AG08396 (cell line): ENCODE data around the gene BRME1.
"Not testable (repeated sequence)": the region's sequence is repeated elsewhere in the genome, so short reads cannot be mapped to it uniquely, and the experiment has no call there.

ENCODE experiments used
- DNase-seq: peaks from one replicate; pipeline ENCODE4 v3.0.0; 2012; ENCODE audit warnings: low spot score, mixed read lengths

Gene BRME1

DNA sequence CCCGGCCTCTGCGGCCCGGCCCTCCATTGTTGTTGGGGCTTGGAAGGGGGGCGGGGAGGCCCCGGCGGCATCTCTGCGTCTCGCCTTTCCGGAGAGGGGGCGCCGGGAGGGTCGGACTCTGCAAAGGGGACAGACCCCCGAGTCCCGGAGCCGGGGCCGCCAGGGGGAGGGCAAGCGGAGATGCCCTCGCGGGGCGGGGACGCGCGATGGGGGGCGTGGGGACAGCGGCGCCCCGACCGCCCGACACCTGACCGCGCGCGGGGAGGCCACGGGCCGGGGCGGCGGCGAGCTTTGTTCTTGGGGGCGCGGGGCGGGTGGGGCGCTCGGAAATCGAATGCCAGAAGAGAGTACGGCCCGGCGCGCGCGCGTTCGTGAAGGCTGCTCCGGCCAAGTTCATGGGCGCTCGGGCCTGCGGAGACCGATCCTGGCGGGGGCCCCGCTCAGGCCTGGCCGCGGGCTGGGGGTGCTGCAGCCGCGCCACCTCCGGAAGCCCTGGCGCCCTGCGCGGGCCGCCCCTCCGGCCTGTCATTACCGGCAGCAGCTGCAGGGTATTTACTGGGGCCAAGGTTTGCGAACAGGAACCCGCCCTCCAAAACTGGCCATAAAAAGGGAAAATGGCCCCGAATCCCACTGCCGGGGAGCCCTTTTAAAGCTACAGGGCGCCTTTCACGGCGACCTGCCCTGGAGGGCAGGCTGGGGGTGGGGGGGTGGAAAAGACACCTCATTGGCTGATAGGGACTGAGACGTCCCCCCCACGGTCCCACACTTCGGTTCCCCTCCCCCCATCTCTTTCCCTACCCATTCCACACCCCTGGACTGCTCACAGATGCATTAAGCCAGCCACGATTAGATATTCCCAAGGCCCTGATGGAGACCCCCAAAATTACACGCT, 40.1 kb downstream of the BRME1 start:
- DNase-seq = peak; percentile 70

DNA sequence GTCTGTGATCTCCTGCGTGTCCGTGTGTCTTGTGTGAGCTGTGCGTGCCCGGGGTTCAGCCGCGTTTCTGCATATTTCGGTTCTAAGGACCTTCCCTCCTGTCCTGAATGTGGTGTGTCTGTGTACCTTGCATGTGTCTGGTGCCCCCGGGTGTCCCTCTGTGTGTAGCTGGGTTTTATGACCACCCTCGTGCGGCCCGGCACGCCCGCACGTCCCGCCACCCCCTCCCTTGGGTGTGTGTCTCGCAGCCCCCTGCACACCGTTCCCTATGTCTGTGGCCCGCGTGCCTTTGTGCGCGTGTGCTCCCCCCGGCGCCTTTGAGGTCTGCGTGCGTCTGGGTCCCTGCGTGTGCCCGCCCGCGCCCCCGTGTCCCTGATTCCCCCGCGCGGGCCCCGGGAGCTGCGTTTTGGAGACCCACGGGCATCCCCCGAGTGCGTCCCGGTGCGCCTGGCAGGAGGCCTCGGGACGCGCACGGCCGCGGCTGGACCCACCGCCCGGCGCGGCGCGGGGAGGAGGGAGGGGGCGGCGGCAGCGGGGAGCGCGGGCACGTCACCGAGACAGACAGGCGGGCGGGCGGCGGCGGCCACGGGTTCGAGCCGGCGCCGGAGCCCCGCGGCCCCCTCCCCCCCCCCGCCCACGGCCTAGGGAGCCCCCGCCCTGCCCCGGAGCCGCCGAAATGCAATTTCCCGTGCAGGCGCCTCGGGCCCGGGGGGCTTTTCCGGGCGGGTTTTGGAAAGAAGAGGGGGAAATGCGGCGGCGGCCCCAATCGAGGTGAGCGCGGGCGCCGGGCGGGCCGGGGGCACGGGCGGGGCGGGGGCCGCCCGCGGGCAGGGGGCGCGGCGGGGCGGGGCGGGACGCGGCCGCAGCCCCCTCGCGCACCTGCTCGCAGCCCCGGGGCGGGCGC, 41.0 kb downstream of the BRME1 start:
- DNase-seq = peak; percentile 42

DNA sequence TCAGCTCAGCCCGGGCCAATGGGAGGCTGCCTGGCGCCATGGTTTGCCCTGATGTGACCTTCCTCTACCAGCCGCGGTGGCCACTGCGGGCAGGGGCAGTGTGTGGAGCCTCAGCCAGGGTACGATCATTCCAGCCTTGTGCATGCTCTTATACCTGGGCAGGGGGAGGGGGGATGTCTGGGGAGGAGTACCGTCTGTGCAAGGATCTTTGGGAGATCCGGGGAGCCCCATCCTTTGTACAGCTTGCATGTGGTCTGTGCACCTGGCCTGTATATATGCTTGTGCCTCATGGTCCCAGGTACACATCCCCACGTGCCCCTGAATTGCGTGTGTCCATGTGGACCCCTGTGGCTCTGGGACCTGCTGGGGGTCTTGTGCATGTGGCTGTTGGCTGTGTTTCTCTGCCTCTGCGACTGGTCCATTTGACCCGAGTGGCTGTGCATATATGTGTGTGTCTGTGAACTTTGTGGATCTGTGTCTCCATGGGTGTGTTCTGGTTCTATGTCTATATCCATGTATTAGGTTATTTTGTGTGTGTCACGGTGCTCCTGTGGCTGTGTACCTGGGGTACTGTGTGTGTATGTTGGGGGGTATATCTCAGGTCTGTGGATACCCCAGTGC, 41.8 kb downstream of the BRME1 start:
- no peak for DNase-seq

GRCh38 chr19:13861714-13862531, 44.0 kb downstream of the BRME1 start:
- peak; percentile 93 for DNase-seq

DNA sequence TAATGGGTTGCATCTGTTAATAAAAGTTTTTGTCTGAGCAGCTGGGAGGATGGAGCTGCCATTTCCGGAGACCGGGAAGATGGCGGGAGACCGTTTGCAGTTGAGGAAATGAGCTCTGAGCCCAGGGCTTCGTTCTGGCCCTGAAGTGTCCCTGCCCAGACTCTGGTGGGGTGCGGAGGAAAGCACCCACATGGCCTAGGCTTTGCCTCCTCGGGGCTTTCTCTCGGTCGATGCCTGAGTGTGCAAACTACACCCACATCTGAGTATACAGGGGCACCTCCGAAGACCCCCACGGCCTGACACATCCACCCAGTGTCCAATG, 44.6 kb downstream of the BRME1 start:
- DNase-seq = no peak

DNA sequence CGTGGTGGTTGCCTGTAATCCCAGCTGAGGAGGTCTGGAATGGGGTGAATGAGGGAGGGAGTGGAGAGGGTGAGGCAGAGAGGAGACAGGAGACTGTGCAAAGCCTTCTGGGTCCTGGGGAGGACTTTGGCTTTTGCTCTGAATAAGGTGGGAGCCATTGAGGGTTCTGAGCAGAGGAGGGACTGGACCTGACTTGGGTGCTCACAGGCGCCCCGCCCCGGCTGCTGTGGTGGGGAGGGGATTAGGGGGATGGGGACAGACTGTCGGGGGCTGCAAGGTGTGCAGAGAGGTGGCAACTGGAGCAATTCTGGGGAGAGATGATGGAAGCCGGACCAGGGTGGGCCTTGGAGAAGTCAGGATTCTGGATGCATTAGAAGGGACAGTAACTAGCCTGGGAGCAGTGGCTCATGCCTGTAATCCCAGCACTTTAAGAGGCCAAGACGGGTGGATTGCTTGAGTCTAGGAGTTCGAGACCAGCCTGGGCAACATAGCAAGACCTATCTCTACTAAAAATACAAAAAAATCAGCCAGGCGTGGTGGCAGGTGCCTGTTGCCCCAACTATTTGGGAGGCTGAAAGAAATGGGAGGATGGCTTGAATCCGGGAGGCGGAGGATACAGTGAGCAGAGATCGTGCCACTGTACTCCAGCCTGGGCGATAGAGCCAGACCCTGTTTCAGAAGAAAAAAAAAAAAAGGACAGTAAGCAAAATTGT, 45.1 kb downstream of the BRME1 start:
- no peak for DNase-seq

DNA sequence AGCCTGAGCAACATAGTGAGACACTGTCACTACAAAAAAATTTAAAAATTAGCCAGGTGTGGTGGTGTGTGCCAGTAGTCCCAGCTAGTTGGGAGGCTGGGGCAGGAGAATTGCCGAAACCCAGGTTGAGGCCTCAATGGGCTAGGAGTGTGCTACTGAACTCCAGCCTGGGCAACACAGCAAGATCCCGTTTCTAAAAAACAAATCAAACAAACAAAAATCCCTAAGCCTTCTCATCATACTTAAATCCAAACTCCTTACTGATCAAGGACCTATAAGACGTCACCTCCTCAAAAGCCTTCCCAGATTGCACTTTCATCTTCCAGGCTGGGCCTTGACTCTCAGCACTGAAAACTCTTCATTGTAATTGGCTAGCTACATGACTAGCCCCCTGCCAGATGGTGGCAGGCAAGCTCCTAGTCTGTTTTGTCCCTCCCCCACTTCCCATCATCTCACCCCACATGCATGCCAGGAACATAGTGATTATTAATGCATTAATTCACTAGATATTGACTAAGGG, 46.5 kb downstream of the BRME1 start:
- DNase-seq = no peak

DNA sequence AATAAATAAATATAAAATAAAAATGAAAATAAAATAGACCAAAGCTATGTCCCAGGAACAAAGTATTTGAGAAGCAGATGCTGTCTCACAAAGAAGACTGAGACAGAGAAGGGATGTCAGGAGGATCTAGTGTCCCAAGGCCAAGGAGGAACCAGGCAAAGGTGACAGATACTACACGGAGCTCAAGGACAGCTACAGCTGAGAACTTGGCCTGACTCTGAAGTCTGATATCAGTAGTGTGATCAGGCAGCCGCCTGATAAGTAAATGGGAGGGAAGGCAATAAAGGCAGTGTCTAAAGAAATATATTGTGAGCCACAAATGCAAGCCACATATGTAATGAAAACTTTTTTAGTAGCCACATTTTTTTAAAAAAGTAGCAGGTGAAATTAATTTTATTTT, 49.4 kb downstream of the BRME1 start:
- no peak for DNase-seq

DNA sequence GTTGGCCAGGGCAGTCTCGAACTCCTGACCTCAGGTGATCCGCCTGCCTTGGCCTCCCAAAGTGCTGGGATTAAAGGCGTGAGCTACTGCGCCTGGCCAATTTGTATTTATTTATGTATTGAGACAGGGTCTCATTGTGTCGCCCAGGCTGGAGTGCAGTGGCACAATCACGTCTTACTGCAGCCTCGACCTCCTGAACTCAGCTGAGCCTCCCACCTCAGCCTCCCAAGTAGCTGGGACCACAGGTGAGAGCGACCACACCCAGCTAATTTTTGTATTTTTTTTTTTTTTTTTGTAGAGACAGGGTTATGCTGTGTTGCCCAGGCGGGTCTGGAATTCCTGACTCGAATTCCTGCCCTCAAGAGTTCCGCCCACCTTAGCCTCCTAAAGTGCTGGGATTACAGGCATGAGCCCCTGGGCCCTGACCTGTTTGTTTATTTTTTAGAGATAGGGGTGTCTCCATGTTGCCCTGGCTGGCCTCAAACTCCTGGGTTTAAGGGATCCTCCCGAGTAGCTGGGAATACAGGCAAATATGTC, 53.7 kb downstream of the BRME1 start:
- DNase-seq = not testable (repeated sequence)

DNA sequence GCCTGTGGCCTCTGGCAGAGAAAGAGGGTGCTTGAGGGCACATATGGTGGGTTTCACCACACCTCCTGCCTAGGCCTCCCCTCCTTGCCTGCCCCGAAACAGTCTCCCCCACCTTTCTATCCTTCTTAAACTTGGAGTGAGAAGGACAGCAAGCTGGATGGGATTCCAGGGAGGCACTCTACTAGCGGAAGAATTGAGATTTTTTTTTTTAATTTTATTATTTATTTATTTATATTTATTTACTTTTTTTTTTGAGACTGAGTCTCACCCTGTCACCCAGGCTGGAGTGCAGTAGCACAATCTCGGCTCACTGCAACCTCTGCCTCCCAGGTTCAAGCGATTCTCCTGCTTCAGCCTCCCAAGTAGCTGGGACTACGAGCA, 54.2 kb downstream of the BRME1 start:
- not testable (repeated sequence) for DNase-seq

DNA sequence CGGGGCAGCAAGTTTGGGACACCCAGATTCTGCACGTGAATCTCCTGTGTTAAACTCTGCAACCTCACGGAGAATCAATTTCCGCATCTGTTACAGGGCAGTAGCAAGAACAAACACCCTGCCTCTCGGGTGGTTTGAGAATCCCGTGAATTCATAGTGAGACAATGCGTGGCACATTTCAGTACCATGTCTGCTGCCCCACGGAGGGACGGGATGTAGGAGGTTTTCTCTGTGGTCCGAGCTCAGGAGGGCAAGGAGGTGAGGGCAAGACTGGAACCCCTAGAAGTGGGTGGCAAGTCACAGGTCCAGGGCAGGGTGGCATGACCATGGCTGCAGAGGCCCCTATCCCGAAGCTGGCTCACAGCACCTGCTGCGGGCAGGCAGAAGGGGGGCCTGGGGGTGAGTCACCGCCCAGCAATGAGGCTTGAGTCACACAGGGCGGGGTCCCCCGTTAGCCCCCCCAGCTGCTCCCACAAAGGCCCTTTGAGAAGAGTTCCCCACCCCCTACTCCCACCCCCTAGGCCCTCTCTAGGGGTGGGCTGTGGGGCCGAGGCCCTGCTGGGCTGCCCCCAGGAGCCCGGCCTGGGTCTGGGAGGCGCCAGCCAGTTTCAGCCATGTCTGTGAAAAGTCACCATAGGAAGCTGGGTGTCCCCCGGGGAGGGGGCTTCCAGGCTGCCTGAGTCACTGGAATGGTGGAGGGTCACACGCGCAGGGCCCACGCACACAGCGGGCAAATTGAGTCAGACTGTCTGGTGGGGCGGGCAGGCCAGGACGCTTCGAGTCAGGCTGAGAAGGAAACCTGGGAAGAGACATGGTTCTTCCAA, 54.8 kb downstream of the BRME1 start:
- peak; percentile 87 for DNase-seq

DNA sequence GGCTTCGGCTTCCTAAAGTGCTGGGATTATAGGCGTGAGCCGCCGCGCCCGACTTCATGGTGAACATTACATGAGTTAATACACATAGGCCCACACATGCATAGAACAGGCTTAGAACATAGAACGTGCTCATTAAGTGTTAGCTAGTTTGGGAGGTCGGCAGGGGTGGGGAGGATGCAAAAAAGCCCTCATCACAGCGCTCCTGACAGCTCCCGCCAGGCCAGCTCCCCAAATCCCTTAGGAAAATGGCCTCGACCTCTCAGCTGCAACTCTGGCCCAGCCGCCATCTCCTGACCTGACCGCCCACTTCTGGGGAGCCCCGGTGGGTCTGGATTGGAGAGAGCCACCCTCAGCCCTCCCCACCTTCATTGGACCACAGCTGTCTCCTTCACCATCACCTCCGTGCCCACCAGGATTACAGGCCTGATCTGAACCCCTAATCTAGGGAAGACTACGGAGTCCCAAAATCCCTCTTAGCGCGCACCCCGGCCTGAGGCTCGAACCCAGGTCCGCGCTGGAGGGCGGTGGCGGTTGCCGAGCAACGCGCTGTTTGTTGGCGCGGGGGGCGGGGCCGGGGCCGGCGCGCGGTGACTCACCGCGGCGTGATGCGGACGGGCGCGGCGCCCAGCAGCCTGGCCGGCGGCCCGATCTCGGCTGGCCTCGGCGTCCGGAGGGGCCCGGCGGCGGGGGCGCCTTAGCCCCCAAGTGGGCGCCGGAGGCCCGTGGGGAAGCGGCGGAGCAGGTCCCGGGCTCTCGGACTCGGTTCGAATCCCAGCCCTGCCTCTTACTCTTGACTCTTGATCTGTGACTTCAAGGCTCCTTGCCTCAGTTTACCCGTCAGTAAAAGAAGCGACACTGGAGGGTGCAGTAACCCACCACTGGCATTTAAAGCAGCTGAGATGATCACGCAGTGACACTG, 55.7 kb downstream of the BRME1 start:
- DNase-seq = peak; percentile 85

DNA sequence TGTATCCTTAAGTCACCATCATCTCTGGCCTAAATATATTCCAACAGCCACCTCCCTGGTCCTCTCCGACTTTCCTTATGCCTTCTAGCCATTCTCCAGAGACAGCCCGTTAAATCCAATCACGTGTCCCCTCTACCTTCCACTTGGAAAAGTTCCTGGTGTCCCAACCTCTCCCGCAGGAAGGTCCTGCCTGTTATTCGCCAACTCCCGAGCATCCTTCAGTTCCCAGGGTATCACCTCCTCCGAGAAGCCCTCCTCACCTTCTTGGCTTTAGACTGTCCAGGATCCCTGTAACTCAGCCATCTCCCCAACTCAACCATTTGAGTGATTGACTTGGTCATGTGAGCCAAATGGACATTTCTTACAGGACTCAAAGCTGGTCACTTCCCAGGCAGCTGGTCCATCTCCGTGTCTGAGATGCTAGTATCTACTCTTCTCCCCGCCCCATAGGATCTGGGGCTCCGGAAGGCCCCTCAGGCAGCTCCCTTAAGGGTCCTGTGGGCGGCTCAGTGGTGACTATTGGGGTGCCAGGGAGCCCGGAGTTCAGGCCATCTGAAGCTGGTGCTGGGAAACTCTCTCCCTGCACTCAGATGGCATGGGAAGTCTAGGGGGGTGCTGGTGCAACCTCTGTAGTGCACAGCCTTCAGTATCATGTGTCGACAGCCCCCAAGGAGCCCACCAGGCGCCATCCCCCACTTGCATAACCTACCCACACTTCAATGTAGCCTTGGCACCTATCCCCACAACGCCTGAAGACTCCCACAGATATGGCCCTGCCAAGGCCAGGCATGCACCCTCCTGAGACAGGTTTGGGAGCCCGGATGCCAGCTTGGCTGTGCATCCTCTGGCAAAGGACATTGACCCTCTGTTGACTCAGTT, 56.9 kb downstream of the BRME1 start:
- peak; percentile 5 for DNase-seq

GRCh38 chr19:13848340-13848677, 57.6 kb downstream of the BRME1 start:
- no peak for DNase-seq

- peak; percentile 87 for DNase-seq
Observed at GRCh38 chr19:13847407-13848339, 58.2 kb downstream of the BRME1 start.

GRCh38 chr19:13846557-13847406, 59.1 kb downstream of the BRME1 start:
- peak; percentile 93 for DNase-seq
